ENCODE measurements around the gene MYOM1. TPM values are rescaled to one million over a fixed set of nuclear protein-coding genes. Genes with fewer than 3 reads are reported as not detected.

The MYOM1 gene
- total RNA-seq, 4 donors from 2014 or later, result 0.23 to 2.5 (median 0.52) TPM

GRCh38 chr18:3159830-3160229, 59.9 kb downstream of the MYOM1 start:
- TF ChIP-seq CTCF (IDR thresholded peaks at IDR 0.05) (no peak), POLR2A (IDR thresholded peaks at IDR 0.05) (no peak)
- Histone ChIP-seq H3K4me1 (no peaks in the 10 kb centered on the region), H3K36me3 (no peaks in the 10 kb centered on the region), H3K27me3 (no peaks in the 10 kb centered on the region), H3K9me3 (no peaks in the 10 kb centered on the region), H3K27ac (no peak overlapping the region), H3K4me3 (no peak overlapping the region)
- WGBS, 2 donors, result 73 to 91% methylated on average over 1 of the region's 1 CpG
- intact Hi-C loops (cut with DNase I), result loop anchor here (10.0 kb wide), 2 partner anchors 85 to 225 kb away; partner anchors contain the start of gene MYL12A
- no peak for DNase-seq

- H3K36me3 ChIP-seq, result no peaks in the 10 kb centered on the region
- intact Hi-C loops (cut with DNase I), result loop anchor here (10.0 kb wide), 2 partner anchors 87 to 223 kb away; partner anchors contain the start of gene MYL12A
- H3K4me1 ChIP-seq, result peaks cover 0 to 4% (median 0%) of the 10 kb centered on the region in 3 donors
- H3K9me3 ChIP-seq, result no peaks in the 10 kb centered on the region
- no peak overlapping the region for H3K27ac ChIP-seq
- H3K27me3 ChIP-seq, result no peaks in the 10 kb centered on the region
- TF ChIP-seq CTCF (IDR thresholded peaks at IDR 0.05), result no peak
- no peak for DNase-seq
- WGBS, 2 donors, result 84 to 89% methylated on average over 2 of the region's 2 CpGs
- H3K4me3 ChIP-seq, result no peak overlapping the region
Measured at GRCh38 chr18:3157606-3158005, 62.2 kb downstream of the MYOM1 start.

GRCh38 chr18:3157086-3157485, 62.7 kb downstream of the MYOM1 start:
- Histone ChIP-seq H3K4me1 (peaks cover 0 to 4% (median 0%) of the 10 kb centered on the region in 3 donors), H3K4me3 (no peak overlapping the region), H3K27me3 (no peaks in the 10 kb centered on the region), H3K27ac (no peak overlapping the region), H3K9me3 (no peaks in the 10 kb centered on the region), H3K36me3 (no peaks in the 10 kb centered on the region)
- 90 to 93% methylated on average over 5 of the region's 5 CpGs for WGBS, 2 donors
- no peak for DNase-seq
- TF ChIP-seq POLR2A (IDR thresholded peaks at IDR 0.05) (no peak), CTCF (IDR thresholded peaks at IDR 0.05) (no peak)
- intact Hi-C loops (cut with DNase I), result loop anchor here (10.0 kb wide), 2 partner anchors 88 to 222 kb away; partner anchors contain the start of gene MYL12A

GRCh38 chr18:3156325-3156640, 63.5 kb downstream of the MYOM1 start:
- 100% methylated on average over 1 of the region's 1 CpG; no CpG with 5 or more reads in 1 of the 2 donors for WGBS, 2 donors
- Histone ChIP-seq H3K27ac (peak overlapping the region; percentile 7 to 83 (median 70)), H3K4me1 (peaks cover 0 to 8% (median 0%) of the 10 kb centered on the region in 3 donors), H3K9me3 (no peaks in the 10 kb centered on the region), H3K4me3 (peak overlapping the region in 1 of 4 donors; percentile 9), H3K36me3 (no peaks in the 10 kb centered on the region), H3K27me3 (no peaks in the 10 kb centered on the region)
- TF ChIP-seq POLR2A (IDR thresholded peaks at IDR 0.05) (no peak), CTCF (IDR thresholded peaks at IDR 0.05) (no peak)
- DNase-seq, result no peak
- intact Hi-C loops (cut with DNase I), result loop anchor here (10.0 kb wide), 2 partner anchors 89 to 221 kb away; partner anchors contain the start of gene MYL12A

- H3K27me3 ChIP-seq, result no peaks in the 10 kb centered on the region
- DNase-seq, result no peak
- TF ChIP-seq POLR2A (IDR thresholded peaks at IDR 0.05), result no peak
- no peak for TF ChIP-seq CTCF (IDR thresholded peaks at IDR 0.05)
- no peaks in the 10 kb centered on the region for H3K9me3 ChIP-seq
- peaks cover 0 to 10% (median 0%) of the 10 kb centered on the region in 3 donors for H3K4me1 ChIP-seq
- H3K4me3 ChIP-seq, result no peak overlapping the region
- no peak overlapping the region for H3K27ac ChIP-seq
- WGBS, 2 donors, result 71 to 79% methylated on average over 2 of the region's 2 CpGs
- intact Hi-C loops (cut with DNase I), result loop anchor here (10.0 kb wide), 2 partner anchors 91 to 219 kb away; partner anchors contain the start of gene MYL12A
- no peaks in the 10 kb centered on the region for H3K36me3 ChIP-seq
Measured at GRCh38 chr18:3154214-3154613, 65.6 kb downstream of the MYOM1 start.
